GM18511 (cell line): ENCODE measurements around the gene PMFBP1.

Experiments used
- ATAC-seq: cut with Tn5 transposase; IDR thresholded peaks from one replicate; pipeline ENCODE4 v1.9.1; 2021; ENCODE audit warnings: mild to moderate bottlenecking, moderate library complexity; ENCODE audit not compliant: unreplicated experiment

Gene PMFBP1, protein sequence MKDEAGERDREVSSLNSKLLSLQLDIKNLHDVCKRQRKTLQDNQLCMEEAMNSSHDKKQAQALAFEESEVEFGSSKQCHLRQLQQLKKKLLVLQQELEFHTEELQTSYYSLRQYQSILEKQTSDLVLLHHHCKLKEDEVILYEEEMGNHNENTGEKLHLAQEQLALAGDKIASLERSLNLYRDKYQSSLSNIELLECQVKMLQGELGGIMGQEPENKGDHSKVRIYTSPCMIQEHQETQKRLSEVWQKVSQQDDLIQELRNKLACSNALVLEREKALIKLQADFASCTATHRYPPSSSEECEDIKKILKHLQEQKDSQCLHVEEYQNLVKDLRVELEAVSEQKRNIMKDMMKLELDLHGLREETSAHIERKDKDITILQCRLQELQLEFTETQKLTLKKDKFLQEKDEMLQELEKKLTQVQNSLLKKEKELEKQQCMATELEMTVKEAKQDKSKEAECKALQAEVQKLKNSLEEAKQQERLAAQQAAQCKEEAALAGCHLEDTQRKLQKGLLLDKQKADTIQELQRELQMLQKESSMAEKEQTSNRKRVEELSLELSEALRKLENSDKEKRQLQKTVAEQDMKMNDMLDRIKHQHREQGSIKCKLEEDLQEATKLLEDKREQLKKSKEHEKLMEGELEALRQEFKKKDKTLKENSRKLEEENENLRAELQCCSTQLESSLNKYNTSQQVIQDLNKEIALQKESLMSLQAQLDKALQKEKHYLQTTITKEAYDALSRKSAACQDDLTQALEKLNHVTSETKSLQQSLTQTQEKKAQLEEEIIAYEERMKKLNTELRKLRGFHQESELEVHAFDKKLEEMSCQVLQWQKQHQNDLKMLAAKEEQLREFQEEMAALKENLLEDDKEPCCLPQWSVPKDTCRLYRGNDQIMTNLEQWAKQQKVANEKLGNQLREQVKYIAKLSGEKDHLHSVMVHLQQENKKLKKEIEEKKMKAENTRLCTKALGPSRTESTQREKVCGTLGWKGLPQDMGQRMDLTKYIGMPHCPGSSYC

DNA sequence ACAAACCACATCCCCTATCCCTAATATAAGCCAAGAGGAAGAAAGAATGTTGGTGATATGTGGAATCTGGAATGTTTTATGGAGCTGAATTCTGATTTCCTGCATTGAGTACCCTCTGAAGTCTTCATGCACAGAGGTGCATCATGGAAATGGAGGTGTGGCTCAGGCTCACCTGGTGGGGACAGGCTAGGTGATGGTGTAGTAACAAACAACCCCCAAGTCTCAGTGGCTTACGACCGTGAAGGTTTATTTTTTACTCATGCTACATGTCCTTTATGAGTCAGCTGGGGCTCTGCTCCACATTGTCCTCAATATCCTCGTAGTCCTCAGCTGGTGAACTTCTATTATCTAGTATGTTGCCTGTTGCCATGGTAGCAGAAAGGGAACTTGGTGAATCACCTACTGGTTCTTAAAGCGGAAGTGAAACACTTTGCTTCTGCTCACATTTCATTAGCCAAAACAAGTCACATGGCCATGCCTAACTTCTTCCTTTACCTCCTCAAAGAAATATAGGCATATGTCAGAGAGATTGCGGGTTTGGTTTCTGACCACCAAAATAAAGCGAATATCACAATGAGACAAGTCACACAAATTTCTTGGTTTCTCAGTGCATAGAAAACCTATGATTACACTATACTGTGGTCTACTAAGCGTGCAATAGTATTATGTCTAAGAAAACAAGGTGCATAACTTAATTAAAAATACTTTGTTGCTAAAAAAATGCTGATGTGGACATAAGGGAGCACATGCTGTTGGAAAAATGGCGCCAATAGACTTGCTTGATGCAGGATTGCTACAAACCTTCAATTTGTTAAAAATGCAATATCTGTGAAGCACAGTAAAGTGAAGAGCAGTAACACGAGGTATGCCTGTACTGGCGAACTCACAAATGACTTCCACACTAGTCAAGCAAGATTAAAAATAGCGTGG is at the start of gene PMFBP1:
TSS of gene PMFBP1 (minus strand) at position 51 of the 930 bp plus-strand sequence. CDS start 947 bp downstream, outside the sequence.
- ATAC-seq = peak; percentile 100

DNA sequence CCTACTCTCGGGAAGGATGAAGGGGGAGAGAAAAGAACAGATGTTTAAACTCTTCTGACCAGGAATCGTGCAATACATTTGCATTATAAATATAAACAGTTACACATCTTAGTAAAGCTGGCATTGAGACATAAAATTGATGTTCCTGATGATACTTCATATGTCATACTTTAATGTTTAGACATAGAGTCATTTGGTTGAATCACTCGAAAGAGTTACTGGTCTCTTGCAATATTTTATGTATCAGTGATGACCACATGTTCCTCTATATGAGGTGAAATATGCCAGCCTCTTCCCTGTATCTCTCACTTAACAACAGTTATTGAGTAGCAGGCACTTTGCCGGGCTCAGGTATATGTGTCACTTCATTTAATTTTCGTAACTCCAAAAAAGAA is 49.7 kb upstream of the PMFBP1 start:
- ATAC-seq = no peak

DNA sequence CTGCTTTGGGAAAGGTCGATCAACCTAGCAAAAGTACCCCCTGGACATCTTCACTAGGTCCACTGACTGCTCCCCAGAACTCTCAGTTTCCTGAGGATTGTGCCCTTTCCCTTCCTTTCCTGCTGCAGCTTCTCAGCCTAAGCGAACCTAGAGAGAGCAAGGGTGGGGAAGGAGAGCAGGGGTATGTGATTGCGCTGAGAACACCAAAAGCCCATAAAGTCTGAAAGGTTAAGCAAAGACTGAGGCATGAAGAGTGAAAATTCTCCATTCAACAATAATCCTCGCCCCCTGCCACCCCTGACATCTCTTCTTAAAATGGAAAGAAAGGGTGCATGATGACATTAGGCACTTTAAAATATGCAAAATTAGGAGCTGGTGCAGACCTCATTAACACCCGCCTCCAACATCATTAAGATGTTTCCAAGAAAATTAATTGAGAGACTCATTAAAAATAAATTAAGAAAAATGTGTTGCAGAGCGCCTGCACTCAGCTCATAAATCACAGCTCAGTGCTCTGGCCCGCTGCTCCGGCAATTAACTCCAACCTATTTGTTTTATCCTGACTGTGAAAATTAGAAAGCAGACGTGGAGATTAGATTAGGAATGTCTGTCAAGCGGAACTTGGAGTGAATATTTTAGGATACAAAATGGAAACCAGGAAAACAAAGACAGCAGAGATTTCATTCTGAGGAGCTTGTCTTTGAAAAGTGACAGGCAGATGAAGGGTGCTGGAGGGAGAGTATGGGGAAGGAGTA is 49.1 kb upstream of the PMFBP1 start:
- ATAC-seq = no peak

DNA sequence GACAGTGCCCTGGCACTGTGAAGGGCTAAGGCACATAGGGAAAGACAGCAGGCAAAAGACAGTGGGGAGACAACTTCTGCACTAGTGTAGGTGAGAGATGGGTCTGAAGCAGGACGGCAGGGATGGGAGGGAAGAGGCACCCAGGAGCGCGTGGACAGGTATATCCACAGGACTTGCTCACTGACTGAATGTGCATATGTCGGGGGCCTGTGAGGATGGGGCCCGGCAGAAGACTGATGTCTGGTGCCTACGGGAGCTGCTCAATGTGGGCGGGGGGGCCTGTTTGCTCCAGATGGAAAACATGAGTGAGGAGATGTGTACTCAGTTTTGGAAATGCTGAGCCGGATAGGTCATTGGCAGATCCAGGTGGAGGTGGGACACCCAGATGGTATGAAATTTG is 47.3 kb upstream of the PMFBP1 start:
- ATAC-seq = no peak

DNA sequence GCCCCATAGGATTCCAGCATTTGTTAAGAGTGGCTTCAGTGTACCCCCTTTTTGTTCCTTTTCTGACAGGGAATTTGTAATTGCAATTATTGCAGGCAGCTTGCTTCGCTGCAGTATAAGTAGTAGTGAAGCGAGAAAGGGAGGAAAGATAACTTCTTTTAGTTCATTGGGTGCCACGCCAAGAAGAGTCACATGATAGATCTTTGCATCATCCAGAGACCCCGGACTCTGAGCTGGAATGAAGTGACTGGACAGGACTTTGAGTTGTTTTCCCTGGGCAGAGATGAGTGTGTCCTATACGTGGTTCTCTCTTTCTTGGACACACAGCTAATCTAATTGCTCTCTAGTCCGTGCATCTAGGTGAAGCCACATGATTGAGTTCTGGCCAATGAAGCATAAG is 44.8 kb upstream of the PMFBP1 start:
- no peak for ATAC-seq

DNA sequence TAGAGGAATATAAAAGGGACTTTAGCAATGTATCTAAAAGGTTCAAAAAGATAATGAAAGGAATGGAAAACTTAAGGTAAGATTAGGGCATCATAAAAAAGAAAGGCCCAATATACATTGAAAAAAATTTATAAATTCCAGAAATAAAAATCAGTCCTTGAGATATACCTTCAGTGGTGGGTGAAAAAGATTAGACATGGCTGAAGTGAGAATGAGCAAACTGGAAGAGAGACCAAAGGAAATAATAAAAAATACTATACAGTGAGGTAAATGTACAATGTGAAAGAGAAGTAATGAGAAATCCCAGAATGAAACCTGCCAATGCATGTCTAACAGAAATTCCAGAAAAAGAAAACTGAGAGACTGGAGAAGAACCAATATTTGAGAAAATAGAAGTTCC is 42.9 kb upstream of the PMFBP1 start:
- no peak for ATAC-seq

DNA sequence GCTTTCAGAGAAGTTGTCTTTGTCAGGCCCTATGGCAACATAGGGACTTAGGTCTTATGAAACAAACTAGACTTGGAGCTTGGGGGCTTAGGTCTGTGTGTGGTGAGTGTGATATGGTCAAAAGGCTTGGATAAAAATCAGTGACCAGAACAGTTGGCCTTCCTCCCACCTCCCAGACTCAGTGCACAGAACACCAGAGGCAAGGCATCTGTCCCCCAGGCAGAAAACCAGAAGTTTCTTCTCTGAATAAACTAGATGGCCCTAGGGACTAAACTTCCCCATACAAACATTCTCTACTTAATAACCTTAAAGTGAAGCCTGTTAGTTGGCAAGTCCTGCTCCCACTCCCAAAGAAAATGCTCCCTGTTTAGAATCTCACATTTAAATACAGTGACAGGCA is 39.2 kb upstream of the PMFBP1 start:
- no peak for ATAC-seq

DNA sequence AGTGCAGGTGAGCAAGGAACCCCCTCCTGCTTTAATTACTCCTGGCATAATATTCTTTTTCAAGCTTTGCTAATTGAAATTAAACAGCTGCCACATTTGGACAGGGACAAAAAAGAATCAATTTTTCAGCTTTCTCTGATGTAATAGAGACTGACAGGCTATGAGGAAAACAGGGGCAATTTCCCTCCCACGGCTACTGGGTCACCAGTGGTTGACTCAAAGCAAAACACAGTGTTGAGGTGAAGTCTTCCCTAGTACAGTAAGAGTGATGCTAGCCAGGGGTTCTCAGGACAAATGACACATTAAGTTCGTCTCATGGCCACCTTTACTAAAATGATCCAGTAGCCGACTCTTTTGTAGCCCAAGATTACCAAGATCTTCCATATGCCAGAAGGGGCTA is 38.6 kb upstream of the PMFBP1 start:
- no peak for ATAC-seq

DNA sequence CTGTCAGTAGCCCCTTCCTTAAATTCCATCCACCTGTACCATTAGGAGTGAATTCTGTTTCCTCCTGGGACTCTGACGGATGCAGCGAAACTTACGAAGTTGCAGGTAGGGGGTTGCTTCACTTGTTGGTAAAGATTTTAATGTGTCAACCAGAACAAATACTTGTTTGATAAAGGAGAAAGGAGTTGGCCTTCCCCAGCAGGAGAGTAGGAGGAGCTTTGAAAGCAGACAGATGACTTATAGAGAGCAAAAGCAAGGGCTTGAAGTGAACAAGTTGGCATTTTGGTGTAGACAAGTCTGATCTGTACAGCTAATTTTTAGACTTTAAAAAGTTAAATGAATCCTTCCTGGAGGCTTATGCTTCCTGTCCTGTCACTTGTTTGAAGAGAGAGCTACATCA is 38.1 kb upstream of the PMFBP1 start:
- no peak for ATAC-seq

DNA sequence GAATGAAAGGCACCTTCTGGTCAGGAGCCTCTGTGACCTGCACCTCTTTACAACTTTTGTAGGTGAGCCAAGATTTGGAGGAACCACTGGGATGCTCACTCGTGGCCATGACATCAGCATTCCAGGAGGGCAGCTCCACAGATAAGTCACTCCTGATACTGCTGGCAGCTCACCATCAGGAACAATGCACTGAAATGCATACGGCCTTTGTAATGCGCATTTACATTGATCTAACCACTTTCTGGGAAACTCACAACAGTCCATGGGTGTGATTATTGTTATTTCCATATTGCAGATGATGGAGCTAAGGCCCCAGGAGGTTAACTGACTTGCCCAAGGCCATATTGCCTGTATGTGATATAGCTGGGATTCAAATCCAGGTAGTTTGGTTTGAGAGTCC is 34.3 kb upstream of the PMFBP1 start:
- no peak for ATAC-seq

DNA sequence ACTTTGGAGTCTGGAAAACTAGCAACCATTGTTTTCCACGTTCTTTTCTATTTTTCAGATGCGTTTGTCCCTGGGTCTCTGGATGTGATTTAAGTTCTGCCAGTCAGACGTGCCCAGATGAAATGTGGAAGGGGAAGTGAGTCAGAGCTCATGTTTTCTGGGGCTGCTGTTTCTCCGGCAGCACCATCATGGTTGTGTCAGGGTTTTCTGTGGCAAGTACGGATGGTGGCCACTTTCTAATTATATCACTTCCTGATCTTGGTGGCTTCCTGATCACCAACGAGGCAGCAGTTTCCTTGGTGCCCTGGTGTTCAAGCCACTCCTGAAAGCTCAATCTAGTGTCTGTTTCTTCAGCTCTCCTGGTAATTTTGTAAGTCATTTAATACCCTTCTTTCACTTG is 31.4 kb upstream of the PMFBP1 start:
- ATAC-seq = peak; percentile 83

DNA sequence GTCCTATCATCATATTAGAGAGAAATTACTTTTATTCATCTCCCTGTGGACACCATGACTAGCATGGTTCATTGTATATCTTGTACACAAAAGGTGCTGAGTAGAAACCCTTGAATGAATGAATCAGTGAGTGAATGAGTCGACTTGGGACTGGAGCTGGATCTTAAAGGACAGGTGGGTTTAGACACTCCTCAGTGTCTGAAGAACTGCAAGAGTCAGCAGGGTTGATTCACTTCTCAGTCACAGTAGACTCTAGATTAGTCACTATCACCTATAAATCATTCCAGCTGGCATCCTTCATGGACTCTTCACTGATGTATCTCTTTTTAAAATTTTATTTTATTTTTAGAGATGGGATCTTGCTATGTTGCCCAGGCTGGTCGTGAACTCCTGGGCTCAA is 30.1 kb upstream of the PMFBP1 start:
- no peak for ATAC-seq

DNA sequence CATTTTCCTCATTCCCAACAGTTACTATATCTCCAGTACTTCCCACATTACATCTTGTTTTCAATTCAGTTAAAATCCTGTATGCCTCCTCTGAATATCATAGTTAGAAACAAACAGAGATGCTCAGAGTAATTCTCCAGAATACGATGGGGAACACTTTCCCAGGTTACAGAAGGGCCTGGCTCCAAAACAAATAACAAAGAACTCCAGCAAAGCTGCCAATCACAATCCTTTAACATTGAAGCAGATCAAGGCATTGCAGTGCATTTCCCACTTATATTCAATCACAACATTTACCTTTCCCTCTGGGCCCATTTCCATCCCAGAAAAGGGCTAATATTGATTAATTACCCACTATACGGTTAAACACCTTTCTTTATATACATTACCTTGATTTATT is 29.4 kb upstream of the PMFBP1 start:
- ATAC-seq = no peak

DNA sequence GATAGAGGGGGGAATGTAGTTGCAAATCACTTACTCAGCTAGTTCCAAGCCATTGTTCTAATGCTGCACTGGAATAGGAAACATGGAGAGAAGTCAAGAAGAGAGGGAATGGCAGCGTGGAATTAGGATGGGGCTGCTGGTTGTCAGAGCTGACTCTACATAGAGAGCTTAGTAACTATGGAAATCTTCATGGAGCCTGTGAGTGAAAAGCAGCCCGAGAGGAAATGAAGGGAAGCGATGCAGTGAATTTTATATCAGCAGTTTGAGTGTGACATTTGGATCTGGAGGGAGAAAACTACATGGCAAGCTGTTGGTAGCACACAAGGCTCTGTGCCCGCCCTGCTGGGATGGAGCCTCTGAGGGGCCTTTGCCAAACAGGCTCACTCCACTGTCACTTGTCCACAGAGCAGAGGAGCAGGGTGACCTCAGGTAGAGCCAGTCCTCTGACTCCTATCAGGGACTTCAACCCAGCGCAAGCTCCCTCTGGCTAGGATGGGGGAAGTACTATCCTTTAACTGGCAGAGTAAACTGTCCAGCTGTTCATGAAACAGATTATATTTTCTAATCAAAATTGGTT is 27.9 kb upstream of the PMFBP1 start:
- ATAC-seq = no peak

DNA sequence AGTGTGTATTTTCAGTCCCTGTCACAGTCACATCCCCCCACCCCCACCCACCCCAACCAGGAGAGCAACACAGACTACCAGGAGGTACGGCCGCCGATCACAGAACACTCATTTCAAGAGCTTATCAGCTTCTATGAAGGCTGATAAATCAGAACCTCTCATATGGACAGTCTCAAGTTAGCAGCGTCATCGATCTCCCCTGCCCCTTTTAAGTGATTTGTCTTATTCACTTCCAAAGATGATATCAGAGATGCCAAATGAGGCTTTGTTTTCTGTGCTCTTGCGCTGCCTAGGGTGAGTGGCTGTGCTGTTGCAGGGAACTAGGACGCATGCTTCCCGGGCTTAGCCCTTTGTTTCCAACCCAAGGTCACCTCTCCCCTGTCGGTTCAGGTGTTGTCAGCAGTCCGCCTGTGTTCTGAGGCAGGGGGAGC is 26.8 kb upstream of the PMFBP1 start:
- ATAC-seq = no peak

DNA sequence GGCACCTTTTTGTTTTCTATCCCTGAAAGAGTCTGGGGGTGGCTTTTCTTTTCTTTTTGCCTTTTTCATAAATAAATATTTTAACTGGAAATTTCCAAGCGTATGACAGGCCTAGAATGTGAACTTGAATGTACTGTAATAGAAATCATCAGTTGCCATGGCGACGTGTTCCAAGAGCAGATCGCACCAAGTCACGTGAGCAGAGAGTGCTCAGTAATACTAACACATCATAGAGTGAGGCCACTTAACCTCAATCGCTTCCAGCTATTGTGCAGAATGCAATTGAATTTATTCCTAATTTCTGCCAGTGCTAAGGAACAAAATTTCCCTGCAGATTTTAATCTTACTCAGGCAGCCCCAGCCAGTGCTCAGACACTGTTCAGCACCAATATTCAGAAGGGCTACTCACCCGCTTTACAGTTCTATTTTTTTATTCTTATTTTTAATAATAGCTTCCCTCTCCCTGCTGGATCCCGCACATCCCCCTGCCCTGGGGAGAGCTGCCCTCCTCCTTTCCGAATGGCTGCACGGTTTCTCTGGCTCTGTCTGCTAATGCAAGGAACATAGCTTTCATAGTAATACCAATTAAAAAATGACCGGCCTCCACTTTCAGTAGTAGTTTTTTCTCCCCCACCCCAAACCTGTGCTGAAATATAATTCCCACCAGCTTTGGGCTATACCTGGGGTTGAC is 26.2 kb upstream of the PMFBP1 start:
- ATAC-seq = no peak

DNA sequence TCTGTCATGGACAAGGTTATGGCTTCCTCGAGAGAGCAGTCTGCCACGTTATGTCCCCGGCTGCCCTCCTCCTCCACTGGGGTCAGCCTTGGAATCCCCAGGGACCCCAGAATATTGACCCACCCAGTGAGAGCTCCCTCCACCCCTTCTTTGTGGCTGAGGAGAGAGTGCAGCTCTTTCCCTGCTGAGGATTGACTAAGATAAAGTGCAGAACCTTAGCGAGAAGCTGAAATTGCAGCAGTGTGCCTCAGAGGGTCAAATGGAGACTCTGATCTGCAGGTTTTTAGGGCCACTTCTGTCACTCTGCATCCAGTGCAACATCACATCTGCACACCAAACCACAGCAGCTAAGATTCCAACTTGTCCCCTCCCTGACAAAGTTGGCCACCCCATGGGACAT is 25.6 kb upstream of the PMFBP1 start:
- no peak for ATAC-seq

DNA sequence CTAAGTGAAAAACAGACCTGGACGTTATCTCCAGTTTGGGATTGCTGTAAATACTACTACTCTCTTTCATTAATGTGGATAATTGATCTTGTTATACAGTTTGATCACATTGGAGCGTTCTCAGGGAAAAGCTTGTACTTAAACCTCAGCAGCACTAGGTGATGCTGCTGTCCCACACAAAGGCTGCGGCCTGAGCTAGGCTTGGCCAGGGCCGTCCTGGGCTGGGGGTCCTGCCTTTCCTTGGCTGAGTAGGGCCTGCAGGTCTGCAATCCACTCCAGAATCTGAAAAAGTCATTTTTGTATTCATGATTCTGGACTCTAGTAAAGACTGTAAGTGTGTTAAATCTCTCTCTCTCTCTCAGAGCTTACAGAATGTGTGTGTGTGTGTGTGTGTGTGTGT is 23.7 kb upstream of the PMFBP1 start:
- no peak for ATAC-seq

DNA sequence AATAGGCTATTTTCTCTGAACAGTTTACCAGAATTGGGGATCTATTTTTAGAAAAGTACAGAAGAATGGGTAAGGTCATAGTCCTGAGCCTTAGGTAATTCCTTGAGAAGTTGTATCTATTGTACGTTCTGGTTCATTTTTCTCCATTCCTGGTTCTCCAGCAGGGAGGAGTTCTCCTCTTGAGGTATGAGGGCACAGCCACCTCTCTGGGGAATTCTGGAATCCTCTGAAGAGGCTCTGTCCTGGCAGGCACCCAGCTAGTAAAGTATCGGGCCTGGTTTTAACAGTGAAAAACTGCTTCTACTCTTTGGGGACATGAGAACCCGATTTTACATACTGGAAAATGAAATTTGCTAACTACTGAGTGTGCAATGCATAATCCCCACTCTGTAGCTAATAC is 19.6 kb upstream of the PMFBP1 start:
- ATAC-seq = no peak
